BJ (cell line): Measurements from ENCODE around the gene ZBED4. TPM values are rescaled to one million over a fixed set of nuclear protein-coding genes. Genes with fewer than 3 reads are reported as not detected.

ENCODE experiments used
- CTCF ChIA-PET: fragments of 350-600 bp; formaldehyde crosslinking; extraction: SDS; loops from one replicate; lab custom pipeline; 2021; ENCODE audit warnings: antibody characterized with exemption, inconsistent platforms; lab: Yijun Ruan, JAX
- POLR2A ChIA-PET: fragments of 300-600 bp; sonication (Branson Sonifier 250); formaldehyde crosslinking; extraction: SDS; loops from one replicate; lab custom pipeline; 2021; ENCODE audit warnings: antibody characterized with exemption; lab: Charles Lee
- DNase-seq: peaks from one replicate; pipeline ENCODE4 v3.0.0-alpha.2; 2011; ENCODE audit warnings: low read depth
- H3K27me3 ChIP-seq: 2 replicates; pipeline ENCODE4 v1.6.0; 2011; ENCODE audit warnings: low read length; ENCODE audit not compliant: control insufficient read depth, insufficient read depth
- H3K36me3 ChIP-seq: 2 replicates; pipeline ENCODE4 v1.5.1; 2011; ENCODE audit warnings: low read length; ENCODE audit not compliant: control insufficient read depth, insufficient read depth
- H3K4me3 ChIP-seq: 2 replicates; pipeline ENCODE4 v1.5.1; 2011; ENCODE audit warnings: low read depth, mild to moderate bottlenecking, control low read depth, low read length
- CTCF ChIP-seq: IDR thresholded peaks from 2 replicates; pipeline ENCODE4 v1.5.1; 2011; ENCODE audit warnings: low read depth, mild to moderate bottlenecking, control low read depth, inconsistent platforms, low read length, moderate library complexity; ENCODE audit not compliant: insufficient read depth
- polyA plus RNA-seq: library from polyadenylated mRNA; depleted of rRNA; stranded (reverse); fragments of >200 nt; gene quantifications from 2 replicates; pipeline ENCODE4 v1.2.3, GENCODE V29; 2011

The ZBED4 gene
- polyA plus RNA-seq, 1 experiment, result 4.5 TPM

- ChIA-PET POLR2A (no interaction called here), CTCF (no interaction called here)
- Histone ChIP-seq H3K4me3 (no peak overlapping the region), H3K27me3 (no peaks in the 10 kb centered on the region), H3K36me3 (no peaks in the 10 kb centered on the region)
- no peak for DNase-seq
- no peak for TF ChIP-seq CTCF
These were observed 24.6 kb downstream of the ZBED4 start for GRCh38 chr22:49878206-49878605.

- Histone ChIP-seq H3K36me3 (peaks cover 9% of the 10 kb centered on the region), H3K27me3 (no peaks in the 10 kb centered on the region), H3K4me3 (no peak overlapping the region)
- ChIA-PET CTCF (interaction anchor here (0.6 to 1.2 kb wide), 3 partner anchors 10 to 111 kb away, joined by 3 to 4 read pairs (median 4); no protein-coding TSS in a partner anchor), POLR2A (no interaction called here)
- no peak for TF ChIP-seq CTCF
- DNase-seq, result no peak
These were observed 26.2 kb downstream of the ZBED4 start for GRCh38 chr22:49879871-49880270.

- TF ChIP-seq CTCF, result no peak
- no peak overlapping the region for H3K4me3 ChIP-seq
- H3K36me3 ChIP-seq, result peaks cover 11% of the 10 kb centered on the region
- DNase-seq, result no peak
- POLR2A ChIA-PET, result no interaction called here
- CTCF ChIA-PET, result interaction anchor here (0.6 to 1.2 kb wide), 3 partner anchors 10 to 112 kb away, joined by 3 to 4 read pairs (median 4); no protein-coding TSS in a partner anchor
- no peaks in the 10 kb centered on the region for H3K27me3 ChIP-seq
These were observed 26.6 kb downstream of the ZBED4 start for GRCh38 chr22:49880281-49880680.

- Histone ChIP-seq H3K27me3 (no peaks in the 10 kb centered on the region), H3K36me3 (peaks cover 22% of the 10 kb centered on the region), H3K4me3 (no peak overlapping the region)
- CTCF ChIA-PET, result interaction anchor here (1.3 kb wide), 1 partner anchor 10 kb away, joined by 3 read pairs; no protein-coding TSS in a partner anchor
- DNase-seq, result no peak
- POLR2A ChIA-PET, result no interaction called here
- TF ChIP-seq CTCF, result no peak
These were observed 28.2 kb downstream of the ZBED4 start for GRCh38 chr22:49881856-49882255.

- Histone ChIP-seq H3K27me3 (no peaks in the 10 kb centered on the region), H3K36me3 (peaks cover 22% of the 10 kb centered on the region), H3K4me3 (no peak overlapping the region)
- POLR2A ChIA-PET, result no interaction called here
- TF ChIP-seq CTCF, result no peak
- CTCF ChIA-PET, result interaction anchor here (0.8 kb wide), 1 partner anchor 9 kb away, joined by 3 read pairs; no protein-coding TSS in a partner anchor
- no peak for DNase-seq
These were observed 29.1 kb downstream of the ZBED4 start for GRCh38 chr22:49882519-49883293.
